Neural crest cell (in vitro differentiated cells): ENCODE data around the gene C11orf21. TPM values are rescaled to one million over a fixed set of nuclear protein-coding genes. Genes with fewer than 3 reads are reported as not detected.
A peak's percentile ranks its signal among the peaks of the same experiment; 100 is the strongest.

Experiments
- DNase-seq: peaks from one replicate; pipeline ENCODE4 v3.0.0; 2021; ENCODE audit warnings: low read depth, mixed read lengths, low spot score
- H3K27ac Mint-ChIP-seq: one replicate; pipeline ENCODE4 v1.8.0; 2021; ENCODE audit warnings: mild to moderate bottlenecking, mixed read lengths; ENCODE audit not compliant: unreplicated experiment
- H3K27me3 Mint-ChIP-seq: 2 replicates; pipeline ENCODE4 v1.8.0; 2021; ENCODE audit warnings: low read depth, mild to moderate bottlenecking, mixed read lengths
- H3K36me3 Mint-ChIP-seq: 2 replicates; pipeline ENCODE4 v1.8.0; 2021; ENCODE audit warnings: low read depth, mild to moderate bottlenecking, mixed read lengths
- H3K4me1 Mint-ChIP-seq: 2 replicates; pipeline ENCODE4 v1.8.0; 2021; ENCODE audit warnings: mixed read lengths
- H3K4me3 Mint-ChIP-seq: one replicate; pipeline ENCODE4 v1.8.0; 2021; ENCODE audit warnings: mild to moderate bottlenecking, mixed read lengths
- H3K9me3 Mint-ChIP-seq: 2 replicates; pipeline ENCODE4 v1.8.0; 2021; ENCODE audit warnings: mixed read lengths
- total RNA-seq: library from RNA; stranded (reverse); gene quantifications from 2 replicates; pipeline ENCODE4 v1.2.1, GENCODE V29; 2021
- TF ChIP-seq, protein P1 (sequence below): fragments of 200-600 bp; sonication (generic); conservative IDR thresholded peaks from 2 replicates; pipeline ENCODE4 v1.5.0; 2021; ENCODE audit warnings: antibody characterized with exemption, mild to moderate bottlenecking

C11orf21 gene
- total RNA-seq, 1 donor from 2014 or later: not detected

DNA sequence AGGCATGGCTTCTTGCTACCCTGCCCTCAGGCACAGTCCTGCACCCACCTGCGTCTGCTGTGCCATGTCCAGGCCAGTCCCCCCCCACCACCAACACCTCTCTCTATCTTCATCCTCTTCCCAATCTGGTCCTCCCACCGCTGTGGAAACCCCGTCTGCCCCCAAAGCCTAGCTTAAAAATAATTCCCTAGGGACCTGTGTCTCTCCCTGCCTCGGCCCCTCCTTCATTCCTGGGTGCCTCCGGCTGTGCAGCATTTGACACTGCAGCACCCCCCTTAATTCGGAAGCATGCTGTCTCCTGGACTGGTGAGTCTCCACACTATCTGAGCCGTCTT lies 28.8 kb downstream of the C11orf21 start:
- no peak overlapping the region for H3K4me3 Mint-ChIP-seq
- H3K9me3 Mint-ChIP-seq: no peaks in the 10 kb centered on the region
- H3K36me3 Mint-ChIP-seq: no peaks in the 10 kb centered on the region
- H3K27me3 Mint-ChIP-seq: peaks cover 56% of the 10 kb centered on the region
- TF ChIP-seq, protein P1, sequence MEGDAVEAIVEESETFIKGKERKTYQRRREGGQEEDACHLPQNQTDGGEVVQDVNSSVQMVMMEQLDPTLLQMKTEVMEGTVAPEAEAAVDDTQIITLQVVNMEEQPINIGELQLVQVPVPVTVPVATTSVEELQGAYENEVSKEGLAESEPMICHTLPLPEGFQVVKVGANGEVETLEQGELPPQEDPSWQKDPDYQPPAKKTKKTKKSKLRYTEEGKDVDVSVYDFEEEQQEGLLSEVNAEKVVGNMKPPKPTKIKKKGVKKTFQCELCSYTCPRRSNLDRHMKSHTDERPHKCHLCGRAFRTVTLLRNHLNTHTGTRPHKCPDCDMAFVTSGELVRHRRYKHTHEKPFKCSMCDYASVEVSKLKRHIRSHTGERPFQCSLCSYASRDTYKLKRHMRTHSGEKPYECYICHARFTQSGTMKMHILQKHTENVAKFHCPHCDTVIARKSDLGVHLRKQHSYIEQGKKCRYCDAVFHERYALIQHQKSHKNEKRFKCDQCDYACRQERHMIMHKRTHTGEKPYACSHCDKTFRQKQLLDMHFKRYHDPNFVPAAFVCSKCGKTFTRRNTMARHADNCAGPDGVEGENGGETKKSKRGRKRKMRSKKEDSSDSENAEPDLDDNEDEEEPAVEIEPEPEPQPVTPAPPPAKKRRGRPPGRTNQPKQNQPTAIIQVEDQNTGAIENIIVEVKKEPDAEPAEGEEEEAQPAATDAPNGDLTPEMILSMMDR: no peak
- H3K4me1 Mint-ChIP-seq: peaks cover 4% of the 10 kb centered on the region
- no peak overlapping the region for H3K27ac Mint-ChIP-seq
- DNase-seq: no peak

DNA sequence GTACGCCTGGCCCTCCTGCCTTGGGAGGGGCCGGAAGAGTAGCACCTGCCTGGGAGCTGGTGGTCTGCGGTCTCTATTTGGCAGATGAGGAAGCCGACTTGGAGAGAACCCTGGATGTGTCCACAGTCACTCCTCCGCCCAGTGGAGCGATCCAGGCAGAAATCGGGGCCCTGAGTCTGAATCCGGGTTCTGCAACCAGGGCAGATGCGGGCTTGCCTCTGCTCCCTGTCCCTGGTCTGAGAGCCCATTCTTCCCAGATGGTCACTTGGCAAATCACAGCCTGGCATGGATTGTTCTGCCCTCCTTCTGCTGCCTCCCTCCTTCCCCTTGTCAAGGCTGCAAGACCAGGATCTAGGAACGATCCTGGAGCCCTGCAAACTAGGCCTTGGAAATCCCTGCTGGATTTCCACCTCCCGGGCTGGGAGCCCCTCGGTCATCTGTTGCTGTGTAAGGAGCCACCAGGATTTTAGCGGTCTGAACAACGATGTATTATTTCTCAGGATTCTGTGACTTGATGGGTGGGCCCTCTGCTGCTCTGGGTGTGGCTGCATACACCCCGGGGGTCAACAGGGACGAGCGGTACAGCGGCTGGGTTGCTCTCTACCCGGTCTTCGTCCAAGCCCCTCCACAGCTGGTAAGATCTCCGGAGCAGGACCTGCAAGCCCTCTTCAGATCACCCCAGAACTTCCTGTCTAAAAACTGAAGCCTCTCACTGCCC lies 29.3 kb downstream of the C11orf21 start:
- Mint-ChIP-seq H3K9me3 (no peaks in the 10 kb centered on the region), H3K27me3 (peaks cover 61% of the 10 kb centered on the region), H3K36me3 (no peaks in the 10 kb centered on the region), H3K4me1 (peaks cover 4% of the 10 kb centered on the region), H3K27ac (no peak overlapping the region), H3K4me3 (peak overlapping the region; percentile 41)
- DNase-seq: no peak
- TF ChIP-seq, protein P1: no peak

DNA sequence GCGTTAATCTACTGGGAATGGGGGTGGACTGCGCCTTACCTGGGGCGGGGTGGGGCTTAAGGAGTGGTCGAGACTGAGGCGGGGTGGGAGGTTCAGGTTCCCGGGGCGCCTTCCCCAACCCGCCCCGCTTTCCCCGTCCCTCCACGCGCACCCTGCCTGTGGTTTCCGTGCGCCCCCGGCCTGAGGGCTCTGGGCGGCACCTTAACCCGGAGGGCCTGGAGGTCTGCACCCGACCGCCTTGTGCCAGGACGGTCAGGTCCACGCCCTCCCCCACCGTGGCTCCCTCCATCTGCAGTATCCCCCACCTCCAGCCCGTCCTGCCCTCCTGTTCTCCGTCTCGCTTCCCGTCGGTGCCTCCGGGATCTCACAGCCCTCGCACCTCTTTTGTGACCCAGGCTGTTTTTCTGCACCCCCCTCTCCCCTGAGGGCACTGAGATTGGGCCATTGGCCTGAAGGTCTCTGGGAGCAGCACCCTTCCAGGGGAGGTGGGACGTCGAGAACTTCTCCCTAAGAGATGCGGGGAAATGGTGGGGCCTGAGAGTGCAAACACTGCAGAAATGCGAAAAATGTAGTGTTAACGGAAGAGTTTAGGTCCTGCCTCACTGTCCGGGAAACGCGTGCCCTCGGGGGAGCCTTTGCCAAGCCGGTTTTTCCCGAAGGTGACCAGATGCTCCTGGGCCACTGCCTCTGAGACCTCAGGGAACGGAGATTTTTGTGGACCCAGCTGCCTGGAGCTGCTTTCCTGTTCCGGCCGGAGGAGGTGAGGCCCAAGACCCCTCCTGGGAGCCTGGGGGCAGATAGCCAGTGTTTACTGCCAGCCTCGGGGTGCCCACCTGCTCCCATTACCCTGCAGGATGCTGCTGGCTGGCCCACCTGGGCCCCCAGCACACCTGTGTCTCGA lies 30.1 kb downstream of the C11orf21 start:
- Mint-ChIP-seq H3K9me3 (no peaks in the 10 kb centered on the region), H3K27ac (no peak overlapping the region), H3K36me3 (no peaks in the 10 kb centered on the region), H3K4me3 (no peak overlapping the region), H3K4me1 (peaks cover 4% of the 10 kb centered on the region), H3K27me3 (peaks cover 68% of the 10 kb centered on the region)
- no peak for DNase-seq
- TF ChIP-seq, protein P1: no peak

DNA sequence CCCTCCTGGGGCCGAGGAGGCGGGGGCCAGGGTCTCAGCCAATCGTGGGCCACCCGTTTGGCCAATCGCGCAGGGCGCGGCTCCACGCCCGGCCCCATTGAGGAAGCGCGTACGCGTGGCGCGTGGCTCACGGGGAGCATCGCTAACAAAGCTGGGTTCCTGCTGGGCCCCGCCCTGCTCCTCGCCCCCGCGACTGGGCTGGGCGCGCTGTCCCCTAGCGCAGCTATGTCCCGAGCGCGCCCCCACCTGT lies 30.7 kb downstream of the C11orf21 start:
- Mint-ChIP-seq H3K4me1 (peaks cover 4% of the 10 kb centered on the region), H3K27ac (no peak overlapping the region), H3K9me3 (no peaks in the 10 kb centered on the region), H3K27me3 (peaks cover 74% of the 10 kb centered on the region), H3K4me3 (no peak overlapping the region), H3K36me3 (no peaks in the 10 kb centered on the region)
- DNase-seq: no peak
- TF ChIP-seq, protein P1: no peak

DNA sequence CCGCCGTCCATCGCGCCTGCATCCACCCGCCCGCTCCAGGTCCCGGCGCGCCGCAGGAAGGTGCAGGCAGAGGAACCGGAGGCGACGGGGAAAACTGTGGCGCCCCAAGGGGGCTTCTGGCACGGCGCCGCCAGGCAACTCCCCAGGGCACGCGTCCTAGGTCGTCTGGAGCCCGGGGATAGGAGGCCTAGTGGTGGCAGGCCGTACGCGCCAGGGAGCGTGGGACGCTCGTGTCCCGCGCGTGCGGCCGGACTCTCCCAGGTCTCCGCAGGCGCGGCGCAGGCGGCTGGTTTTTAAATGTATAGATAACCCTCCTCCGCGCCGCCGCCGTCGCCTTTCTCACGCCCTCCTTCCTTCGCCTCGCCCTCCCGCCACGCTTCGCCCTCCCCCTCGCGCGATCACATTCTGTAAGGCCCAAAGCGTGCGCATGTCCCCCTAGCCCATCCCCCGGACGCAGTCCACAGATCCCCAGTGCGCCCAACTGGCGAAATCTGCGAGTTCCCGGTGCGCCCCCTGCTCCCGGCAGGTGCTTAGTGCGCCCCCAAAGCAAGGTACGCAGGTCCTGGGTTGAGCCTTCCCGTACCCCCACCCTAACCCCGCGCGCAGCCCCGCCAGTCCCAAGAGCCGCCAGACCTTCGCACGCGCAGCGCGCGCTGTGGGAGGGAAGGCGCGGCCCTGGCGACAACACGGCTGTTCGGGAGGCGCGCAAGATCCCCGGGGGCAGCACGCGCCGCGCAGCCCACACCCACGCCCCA lies 31.2 kb downstream of the C11orf21 start, which contains the start of gene ASCL2:
Gene ASCL2 (minus strand): TSS at position 267 of the 755 bp plus-strand sequence. CDS start 256 bp downstream, at position 11.
- DNase-seq: no peak
- TF ChIP-seq, protein P1: no peak
- Mint-ChIP-seq H3K36me3 (no peaks in the 10 kb centered on the region), H3K27me3 (peaks cover 79% of the 10 kb centered on the region), H3K4me3 (no peak within 1 kb of the TSS), H3K9me3 (no peaks in the 10 kb centered on the region), H3K4me1 (peaks cover 4% of the 10 kb centered on the region), H3K27ac (no peak within 1 kb of the TSS)
